ENCODE data around the gene LELP1.
"Not testable (repeated sequence)": the region's sequence is repeated elsewhere in the genome, so short reads cannot be mapped to it uniquely, and the experiment has no call there.

LELP1 gene

DNA sequence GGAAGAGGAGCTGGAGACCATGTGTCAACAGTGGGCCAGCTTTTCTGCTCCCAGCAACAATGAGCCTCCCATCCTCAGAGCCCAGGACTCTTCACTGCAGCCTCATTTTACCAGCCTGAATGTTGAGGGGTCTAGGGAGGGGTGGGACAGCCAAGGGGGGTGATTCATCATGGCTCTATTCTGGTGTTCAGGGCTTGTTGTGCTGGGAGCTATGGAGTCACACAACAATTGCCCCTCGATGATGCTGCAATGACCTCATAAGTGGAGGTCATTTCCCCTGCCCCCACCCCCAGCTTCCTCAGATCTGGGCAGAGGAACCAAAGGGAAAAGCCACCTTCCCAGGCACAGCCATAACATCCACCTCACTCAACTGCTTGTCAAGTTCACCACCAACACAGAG is at the start of gene LELP1:
Gene LELP1 (plus strand): TSS at position 301 of the 400 bp plus-strand sequence. CDS start 1,278 bp downstream, outside the sequence.
- DNase-seq, result no peak

DNA sequence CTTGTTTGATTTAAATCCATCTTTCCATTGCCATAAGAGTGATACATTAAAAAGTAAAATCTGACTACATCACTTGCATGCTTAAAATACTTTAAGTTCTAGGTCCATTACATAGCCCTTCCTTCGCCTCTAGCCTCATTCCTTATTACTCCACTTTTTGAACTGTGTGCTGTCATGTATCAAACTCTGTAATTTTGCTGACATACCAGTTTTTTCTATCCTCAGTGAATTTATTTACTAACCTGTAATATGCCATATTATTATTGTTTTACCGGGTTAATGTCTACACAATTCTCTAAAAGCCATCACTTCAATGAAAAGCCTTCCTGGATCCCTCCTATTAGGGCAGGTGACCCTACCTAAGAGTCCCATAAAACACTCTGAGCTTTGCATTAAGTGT is 47.7 kb upstream of the LELP1 start:
- DNase-seq, result no peak

DNA sequence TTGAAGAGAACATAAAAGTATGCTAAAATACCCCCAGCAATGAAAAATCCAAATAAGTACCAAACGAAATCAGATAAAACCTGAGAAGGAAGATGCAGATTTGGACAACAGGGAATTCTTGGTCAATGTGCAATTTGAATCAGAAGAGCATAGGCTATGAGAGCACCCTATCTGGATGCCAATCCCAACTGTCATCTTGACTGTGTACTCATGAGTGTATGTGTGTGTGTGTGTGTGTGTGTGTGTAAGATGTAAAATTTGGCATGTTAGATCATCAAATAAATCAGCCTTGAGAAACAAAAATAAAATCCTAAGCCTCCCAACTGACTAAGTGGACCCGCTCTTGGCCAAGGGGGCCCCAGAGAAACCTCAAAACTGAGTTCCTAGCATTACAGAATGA is 34.5 kb upstream of the LELP1 start:
- DNase-seq, result no peak

DNA sequence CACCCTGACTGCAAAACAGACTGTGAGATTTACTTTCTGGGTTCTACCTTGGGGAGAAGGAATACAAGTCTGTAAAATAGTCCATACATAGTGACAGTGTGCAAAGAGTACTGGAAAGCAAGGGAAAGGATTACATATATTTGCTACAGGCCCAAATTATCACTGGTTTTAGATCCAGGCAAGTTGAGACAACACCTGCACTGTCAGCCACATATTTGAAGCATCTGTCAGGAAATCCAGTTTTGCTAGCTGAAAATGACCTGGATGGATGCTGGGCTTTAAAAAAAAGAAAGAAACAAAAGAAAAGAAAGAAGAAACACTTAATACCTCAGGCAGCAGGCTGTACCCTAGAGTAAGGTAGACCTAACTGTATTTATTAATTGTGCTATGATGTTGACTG is 28.6 kb upstream of the LELP1 start:
- DNase-seq, result no peak

DNA sequence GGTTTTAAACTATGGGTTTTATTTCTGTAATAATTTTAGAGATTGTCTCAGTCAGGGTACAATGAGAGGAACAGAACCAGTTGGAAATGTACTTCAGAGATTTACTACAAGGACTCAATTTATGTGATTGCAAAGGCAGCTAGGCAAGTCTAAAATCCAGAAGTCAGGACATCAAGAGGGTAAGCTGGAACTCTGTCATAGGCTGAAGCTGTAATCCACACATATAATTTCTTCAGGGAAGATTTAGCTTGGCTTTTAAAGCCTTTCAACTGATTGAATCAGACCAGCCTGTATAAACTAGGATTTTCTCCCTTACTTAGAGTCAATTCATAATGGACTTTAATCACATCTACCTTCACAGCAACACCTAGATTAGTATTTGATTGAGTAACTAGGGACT is 24.3 kb upstream of the LELP1 start:
- no peak for DNase-seq

DNA sequence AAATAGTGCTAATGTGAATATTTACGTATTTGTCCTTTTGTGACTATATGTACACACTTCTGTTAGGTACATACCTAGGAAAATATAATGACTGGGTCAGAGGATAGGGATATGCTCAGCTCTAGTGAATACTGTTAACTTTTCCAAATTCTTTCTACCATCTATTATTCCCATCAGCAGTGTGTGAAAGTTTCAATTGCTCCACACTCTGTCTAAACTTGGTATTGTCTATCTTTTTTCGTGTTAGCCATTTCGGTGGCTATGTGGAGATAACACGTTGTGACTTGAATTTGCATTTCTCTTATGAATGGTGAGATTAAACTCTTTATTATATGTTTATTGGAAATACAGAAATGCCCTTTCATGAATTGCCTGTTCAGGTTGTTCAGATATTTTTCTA is 22.7 kb upstream of the LELP1 start:
- DNase-seq, result no peak

DNA sequence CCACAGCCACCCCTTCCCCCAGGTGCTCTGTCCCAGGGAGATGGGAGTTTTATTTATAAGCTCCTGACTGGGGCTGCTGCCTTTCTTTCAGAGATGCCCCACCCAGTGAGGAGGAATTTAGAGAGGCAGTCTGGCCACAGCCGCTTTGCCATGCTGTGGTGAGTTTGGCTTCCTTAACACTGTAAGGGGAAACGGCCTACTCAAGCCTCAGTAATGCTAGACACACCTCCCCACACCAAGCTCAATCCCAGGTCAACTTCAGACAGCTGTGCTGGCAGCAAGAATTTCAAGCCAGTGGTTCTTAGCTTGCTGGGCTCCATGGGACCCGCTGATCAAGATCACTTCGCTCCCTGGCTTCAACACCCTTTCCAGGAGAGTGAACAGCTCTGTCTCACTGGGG is 14.9 kb upstream of the LELP1 start:
- not testable (repeated sequence) for DNase-seq

DNA sequence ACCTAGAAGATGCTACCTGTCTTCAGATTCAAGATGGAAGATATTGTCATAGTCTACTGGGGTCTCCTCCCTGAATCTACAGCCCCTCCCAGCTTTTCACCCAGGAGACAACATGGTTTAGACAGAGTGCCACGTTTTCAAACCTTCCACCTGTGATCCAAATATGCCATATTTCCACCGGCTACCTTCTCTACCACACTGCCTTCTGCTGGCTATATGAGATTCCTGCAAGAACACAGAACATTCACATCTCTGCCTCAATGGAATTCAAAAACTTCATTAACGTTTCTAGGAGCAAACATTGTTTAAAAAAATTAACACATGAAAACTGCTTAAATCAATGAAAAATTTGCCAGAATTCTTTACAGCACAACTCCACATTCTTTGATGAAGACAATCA is 12.9 kb upstream of the LELP1 start:
- DNase-seq, result no peak

DNA sequence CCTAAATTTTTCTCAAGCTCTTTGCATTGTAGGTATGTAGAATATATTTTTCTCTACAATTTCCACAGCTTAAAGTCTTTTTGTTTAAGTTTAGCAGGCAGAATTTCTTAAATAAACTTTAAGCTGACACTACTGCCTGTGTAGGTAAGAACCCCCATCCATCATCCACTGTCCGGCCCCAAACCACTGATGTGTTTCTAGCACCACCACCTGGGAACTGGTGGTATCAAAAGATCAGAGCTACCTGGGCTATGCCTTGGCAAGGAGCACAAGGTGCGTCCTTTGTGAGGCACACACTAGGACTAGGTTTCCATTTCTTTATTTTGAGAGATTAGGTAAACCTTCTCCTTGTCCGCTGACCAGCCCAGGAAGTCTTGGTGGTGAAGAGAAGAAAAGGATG is 10.5 kb upstream of the LELP1 start:
- no peak for DNase-seq

DNA sequence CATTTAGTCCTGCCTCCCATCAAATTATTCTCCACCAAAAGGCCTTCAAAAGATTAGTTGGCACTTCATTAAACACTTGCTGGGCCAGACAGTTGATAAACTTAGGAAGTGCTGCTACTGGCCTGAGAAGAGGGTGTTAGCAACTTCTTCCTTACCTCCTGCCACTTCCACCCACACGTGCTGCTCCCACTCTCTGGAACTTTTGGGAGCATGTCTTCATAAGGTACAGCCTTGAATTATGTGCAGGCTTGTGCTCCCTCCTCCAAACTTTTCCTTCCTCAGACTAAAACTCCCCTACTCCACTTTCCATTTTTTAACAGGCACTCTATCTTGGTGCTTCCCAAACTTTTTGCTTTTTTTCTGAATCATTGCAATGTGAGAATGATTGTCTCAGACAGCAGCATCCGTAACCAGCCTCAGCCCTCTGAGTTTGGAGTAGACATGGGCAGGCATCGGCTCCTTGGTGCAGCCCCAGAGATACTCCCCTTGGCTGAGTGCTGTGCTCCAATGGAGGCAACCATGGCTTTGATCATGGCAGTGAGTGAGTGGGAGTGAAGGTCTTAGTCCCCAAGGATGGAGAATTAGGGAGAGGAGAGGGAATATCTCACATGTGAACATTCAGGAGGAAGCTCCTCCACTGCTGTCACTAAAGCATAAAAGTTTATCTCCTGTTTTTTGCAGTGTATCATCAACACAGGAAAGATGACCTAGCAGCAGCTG is 8.7 kb upstream of the LELP1 start:
- DNase-seq, result no peak

DNA sequence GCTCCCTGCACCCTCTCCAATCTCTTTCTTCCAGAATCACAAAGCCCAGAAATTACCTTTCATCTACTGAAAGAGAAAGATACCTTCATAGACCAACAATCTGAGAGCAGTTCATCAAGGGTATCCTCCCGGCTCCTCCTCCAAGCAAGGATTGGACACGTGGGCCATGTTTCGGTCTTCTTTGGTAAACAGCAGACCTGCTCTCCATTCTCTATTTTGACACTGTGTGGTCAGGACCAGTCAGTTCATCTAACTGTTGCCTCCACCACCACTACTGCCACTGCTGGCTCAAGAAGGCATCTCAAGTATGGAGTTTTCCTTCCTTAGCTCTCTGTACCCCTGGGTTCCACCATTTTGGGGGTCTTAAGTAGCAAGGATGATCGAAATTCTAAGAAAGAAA is 8.0 kb upstream of the LELP1 start:
- no peak for DNase-seq

DNA sequence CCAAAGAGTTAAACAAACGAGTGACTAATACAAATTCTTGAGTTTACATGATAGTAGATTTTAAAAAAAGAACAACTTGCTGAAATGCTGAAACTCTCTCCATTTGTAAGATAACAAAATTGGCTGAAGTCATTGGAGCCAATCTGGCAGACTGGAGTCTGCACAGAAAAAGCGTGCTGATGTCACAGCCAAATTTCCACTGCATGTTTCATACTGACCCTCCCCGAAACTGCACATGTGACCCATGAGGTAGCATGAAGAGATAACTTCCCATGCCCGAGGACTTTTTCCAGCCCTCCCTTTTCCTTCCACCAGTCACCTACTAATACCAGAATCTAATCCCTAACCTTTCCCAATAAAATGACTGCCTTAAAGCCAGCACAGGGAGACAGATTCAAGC is 1.2 kb upstream of the LELP1 start:
- no peak for DNase-seq

DNA sequence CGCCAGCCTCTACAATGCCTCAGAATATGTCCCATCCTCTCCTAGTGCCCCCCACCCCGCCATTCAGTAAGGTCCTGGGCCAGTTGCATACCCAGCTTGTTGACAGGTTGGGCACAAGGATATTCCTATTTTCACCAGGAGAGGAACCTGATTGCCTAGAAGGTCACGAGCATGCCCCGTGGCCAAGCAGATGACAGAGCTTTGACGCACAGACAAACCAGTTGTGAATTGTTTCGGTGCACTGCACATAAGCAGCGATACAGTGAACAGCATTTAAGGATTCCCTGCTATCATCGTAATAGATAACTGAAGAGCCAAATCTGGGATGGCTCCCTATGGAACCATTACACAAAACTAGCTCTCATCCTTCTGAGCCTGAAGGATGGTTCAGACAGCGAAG is 3.4 kb downstream of the LELP1 start:
- DNase-seq, result no peak

DNA sequence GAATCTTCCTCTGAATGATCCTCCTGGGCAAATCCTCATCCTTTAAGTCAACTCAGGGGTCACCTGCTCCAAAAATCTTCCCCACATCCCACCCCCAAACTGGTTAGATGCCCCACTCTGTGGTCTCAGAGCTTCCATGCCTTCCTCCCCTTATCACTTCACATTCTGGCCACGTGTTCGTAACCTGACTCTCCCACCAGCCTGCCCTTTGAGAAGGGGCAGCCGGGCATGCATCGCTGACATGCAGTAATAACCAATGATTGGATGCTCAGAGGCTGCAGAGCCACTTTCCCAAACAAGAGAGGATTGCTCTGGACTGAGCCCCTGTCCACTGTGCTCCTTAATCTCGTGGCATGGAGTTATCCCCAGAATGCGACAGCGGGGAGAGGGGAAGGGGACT is 7.0 kb downstream of the LELP1 start:
- no peak for DNase-seq

DNA sequence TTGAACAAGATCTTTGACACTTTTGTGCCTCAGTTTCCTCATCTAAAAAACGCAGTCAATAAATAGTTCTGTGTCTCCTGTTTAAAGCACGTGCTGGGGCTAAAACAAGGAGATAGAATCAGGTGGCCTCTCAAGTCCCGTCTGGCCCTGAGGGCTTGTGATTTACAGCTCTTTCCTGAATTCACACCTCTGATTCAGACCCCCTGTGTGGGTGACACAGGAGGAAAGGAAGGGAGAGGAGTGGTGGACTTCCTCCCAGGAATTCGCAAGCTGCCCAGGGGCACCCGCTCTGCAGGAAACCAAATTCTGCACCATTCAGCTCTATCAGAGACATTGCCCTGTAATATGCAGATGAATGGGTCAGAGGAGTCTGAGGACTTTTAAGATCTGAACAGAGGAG is 9.0 kb downstream of the LELP1 start:
- no peak for DNase-seq

DNA sequence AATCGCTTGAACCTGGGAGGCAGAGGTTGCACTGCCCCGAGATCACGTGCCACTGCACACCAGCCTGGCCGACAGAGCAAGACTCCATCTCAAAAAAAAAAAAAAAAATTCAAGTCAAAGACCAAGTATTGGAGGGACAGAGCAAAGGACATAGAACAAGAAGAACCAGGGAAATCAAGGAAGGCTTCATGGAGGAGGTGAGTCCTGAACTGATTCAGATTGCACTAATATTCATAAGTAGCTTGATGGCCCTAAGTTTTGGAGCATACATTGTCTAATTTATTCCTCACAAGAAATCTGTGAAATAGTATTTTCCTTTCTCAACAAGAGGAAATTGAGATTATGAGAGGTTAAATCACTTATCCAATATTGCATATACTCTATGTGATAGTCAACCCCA is 10.3 kb downstream of the LELP1 start:
- DNase-seq, result no peak

DNA sequence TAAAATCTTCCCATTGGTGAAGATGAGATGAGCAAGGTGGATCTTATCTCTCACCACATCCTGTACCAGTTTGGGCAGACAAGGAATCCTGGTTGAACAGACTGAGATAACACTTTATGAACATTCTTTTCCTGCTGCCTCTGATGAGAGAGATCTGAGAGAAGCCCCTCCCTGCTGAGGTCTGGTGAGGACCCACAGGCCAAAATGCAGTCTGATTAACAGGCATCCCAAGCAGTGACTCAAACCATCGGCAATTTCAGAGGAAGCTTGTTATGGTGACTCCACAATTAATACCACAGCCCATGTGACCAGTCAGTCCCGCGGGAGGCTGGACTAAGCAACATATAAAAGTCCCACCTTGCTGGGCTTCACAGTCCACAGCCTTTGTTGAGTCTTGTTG is 14.0 kb downstream of the LELP1 start, which contains the start of gene PRR9:
Gene PRR9 (plus strand): TSS at position 373 of the 400 bp plus-strand sequence. CDS start 561 bp downstream, outside the sequence.
- no peak for DNase-seq

DNA sequence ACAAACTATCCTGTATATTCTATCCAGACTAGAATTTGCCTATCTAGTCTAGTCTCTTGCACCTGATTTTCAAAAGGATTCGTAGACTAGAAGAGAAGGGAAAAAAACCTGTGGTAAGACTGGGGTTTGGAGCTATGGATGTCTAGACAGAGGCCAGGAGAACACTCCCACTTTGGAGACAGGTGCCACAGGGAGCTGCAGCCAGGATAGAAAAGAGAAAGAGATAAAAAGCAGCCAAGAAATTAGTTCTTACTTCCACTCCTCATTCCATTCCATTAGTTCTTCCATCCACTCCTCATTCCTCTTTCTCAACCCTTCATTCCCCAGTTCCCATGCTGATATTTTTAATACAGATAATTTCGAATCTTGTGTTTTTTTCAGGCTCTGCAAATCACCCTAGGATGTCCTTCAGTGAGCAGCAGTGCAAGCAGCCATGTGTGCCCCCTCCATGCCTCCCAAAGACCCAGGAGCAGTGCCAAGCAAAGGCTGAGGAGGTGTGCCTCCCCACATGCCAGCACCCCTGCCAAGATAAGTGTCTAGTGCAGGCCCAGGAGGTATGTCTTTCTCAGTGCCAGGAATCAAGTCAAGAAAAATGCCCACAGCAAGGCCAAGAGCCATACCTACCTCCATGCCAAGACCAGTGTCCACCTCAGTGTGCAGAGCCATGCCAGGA is 14.7 kb downstream of the LELP1 start:
- DNase-seq, result no peak

DNA sequence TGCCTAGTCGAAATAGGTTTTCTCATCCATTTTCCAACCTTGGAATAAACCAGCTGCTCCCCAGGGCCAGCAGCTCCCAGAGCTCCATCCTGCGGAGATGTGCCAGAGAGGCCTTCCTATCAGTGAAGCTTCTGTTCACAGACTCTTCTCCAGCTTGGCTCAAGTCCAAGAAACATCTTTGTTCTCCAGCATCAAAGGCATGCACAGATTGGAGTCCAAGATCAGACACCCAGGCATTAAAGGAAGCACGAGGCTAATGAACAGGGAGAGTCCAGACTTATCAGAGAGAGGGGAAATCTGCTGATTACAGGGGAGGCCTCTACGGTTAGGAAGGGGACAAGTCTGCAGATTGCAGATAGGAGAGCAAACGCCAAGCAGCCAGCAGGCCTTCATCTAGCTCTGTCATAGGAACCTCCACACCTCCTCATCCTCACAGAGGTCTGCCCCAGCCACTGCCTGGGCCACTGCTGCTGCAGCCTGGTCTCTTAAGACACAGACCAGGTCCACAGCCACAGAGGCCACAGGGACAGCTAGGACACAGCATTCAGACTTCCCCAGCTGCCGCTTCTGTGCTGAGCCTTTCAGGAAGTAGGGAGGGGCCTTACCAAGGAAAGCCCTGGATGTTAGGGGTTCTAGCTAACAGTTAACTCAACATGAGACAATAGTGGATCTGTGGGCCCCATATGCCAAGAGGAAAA is 17.5 kb downstream of the LELP1 start:
- DNase-seq, result no peak

DNA sequence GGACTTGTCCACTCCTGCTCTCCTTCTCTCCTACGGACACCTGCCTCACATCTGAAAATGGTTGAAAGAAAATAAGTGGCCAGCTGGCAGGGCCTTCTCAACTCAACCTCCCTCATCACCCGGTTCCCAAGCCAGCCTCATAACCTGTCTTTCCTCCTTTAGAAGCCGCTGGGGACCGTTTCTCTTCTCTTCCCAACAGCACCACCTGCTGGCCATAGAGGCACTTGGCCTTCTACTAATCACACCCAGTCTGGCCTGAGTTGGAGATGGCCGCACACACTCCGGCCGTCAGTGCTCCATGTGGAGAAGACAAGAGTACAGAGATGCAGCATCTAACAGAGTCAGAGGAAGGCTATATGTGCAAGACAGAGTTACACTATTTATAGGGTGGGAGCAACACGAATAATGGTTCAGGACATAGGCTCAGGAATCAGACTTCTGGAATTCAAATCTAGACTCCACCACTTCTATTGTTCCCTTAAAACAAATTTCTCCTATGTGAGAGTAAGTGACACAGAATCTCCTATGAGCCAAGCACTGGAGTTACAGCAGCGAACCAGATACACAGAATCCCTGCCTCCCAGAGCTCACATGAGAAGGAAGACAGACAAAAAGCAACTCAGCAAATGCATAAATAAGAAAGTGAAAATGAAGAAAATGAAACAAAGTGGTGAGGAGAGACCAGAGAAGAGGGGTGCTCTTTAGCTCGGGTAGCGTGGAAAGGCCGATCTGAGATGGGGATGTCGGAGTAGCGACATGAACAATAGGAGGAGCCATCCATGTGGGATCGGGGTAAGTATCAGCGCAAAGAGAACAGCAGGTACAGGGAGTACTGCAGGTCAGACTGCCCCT is 20.0 kb downstream of the LELP1 start:
- peak; percentile 47 for DNase-seq

DNA sequence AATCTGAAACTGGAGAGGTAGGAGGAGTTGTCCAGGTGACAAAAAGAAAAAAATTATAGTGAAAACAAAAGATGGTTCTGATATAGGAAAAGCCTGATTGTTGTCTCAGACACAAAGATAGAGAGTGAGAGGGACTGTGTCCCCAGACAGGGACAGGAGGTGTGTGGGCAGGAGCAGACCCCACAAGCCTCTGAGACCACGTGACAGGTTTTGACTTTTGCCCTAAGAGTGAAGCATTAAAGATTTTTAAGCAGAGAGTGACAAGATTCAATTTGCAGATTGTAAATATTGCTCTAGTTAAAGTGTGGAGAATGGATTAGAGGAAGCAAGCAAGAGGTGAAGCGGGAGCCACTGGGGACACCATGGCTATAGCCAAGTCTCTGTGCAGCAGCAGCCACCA is 24.6 kb downstream of the LELP1 start:
- DNase-seq, result no peak

DNA sequence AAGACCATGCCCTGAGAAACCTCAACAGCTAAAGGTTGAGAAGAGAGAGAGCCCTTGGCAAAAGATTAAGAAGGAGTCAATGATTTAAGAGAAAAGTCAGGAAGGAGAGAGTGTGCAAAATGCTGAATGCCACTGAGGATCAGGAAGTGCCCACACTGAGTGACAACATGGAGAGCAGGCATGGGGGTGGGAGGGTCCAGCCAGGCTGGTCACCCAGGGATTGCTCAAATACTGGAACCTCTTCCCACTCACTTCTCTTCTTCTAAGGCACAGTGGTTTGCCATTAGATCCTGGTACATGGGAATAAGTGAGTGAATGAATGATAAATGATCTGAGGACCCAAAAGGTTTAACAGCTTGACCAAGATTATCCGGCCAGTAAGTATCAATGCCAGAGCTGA is 25.3 kb downstream of the LELP1 start:
- DNase-seq, result no peak

Data from activated CD4-positive, alpha-beta T cell treated with anti-CD3 and anti-CD28 coated beads, Interleukin-2, amount 50 U/mL, for 1 hour (primary cell).